Measurements from ENCODE around the gene CPEB4. TPM values are rescaled to one million over a fixed set of nuclear protein-coding genes. Genes with fewer than 3 reads are reported as not detected.

The CPEB4 gene
- total RNA-seq, 1 donor from 2014 or later = 11.3 TPM

GRCh38 chr5:173880306-173880985 is 7.7 kb upstream of the CPEB4 start:
- Mint-ChIP-seq H3K27ac (ENCODE audit: unreplicated experiment) (no peak overlapping the region), H3K4me3 (no peak overlapping the region), H3K9me3 (no peaks in the 10 kb centered on the region), H3K36me3 (ENCODE audit: low read depth) (no peaks in the 10 kb centered on the region), H3K4me1 (no peaks in the 10 kb centered on the region), H3K27me3 (ENCODE audit: low read depth) (no peaks in the 10 kb centered on the region)
- no peak for TF ChIP-seq CTCF (conservative IDR thresholded peaks at IDR 0.05)
- no peak for DNase-seq (ENCODE audit: low read depth, low spot score)

GRCh38 chr5:173881811-173882575 is 6.2 kb upstream of the CPEB4 start:
- peaks cover 6% of the 10 kb centered on the region for H3K27me3 Mint-ChIP-seq (ENCODE audit: low read depth)
- no peaks in the 10 kb centered on the region for H3K36me3 Mint-ChIP-seq (ENCODE audit: low read depth)
- no peak for DNase-seq (ENCODE audit: low read depth, low spot score)
- no peak for TF ChIP-seq CTCF (conservative IDR thresholded peaks at IDR 0.05)
- H3K27ac Mint-ChIP-seq (ENCODE audit: unreplicated experiment) = no peak overlapping the region
- no peak overlapping the region for H3K4me3 Mint-ChIP-seq
- no peaks in the 10 kb centered on the region for H3K9me3 Mint-ChIP-seq
- peaks cover under 1% of the 10 kb centered on the region for H3K4me1 Mint-ChIP-seq

- Mint-ChIP-seq H3K27me3 (ENCODE audit: low read depth) (peaks cover 6% of the 10 kb centered on the region), H3K36me3 (ENCODE audit: low read depth) (no peaks in the 10 kb centered on the region), H3K4me1 (peaks cover 5% of the 10 kb centered on the region), H3K27ac (ENCODE audit: unreplicated experiment) (no peak overlapping the region), H3K9me3 (no peaks in the 10 kb centered on the region), H3K4me3 (no peak overlapping the region)
- TF ChIP-seq CTCF (conservative IDR thresholded peaks at IDR 0.05) = no peak
- no peak for DNase-seq (ENCODE audit: low read depth, low spot score)
Measured at GRCh38 chr5:173882632-173883031, 5.5 kb upstream of the CPEB4 start.

- DNase-seq (ENCODE audit: low read depth, low spot score) = no peak
- Mint-ChIP-seq H3K27me3 (ENCODE audit: low read depth) (peaks cover 12% of the 10 kb centered on the region), H3K27ac (ENCODE audit: unreplicated experiment) (no peak overlapping the region), H3K9me3 (no peaks in the 10 kb centered on the region), H3K36me3 (ENCODE audit: low read depth) (no peaks in the 10 kb centered on the region), H3K4me3 (no peak overlapping the region), H3K4me1 (peaks cover 11% of the 10 kb centered on the region)
- TF ChIP-seq CTCF (conservative IDR thresholded peaks at IDR 0.05) = no peak
Measured at GRCh38 chr5:173883347-173883924, 4.7 kb upstream of the CPEB4 start.

- no peak overlapping the region for H3K4me3 Mint-ChIP-seq
- TF ChIP-seq CTCF (conservative IDR thresholded peaks at IDR 0.05) = no peak
- H3K36me3 Mint-ChIP-seq (ENCODE audit: low read depth) = no peaks in the 10 kb centered on the region
- no peak for DNase-seq (ENCODE audit: low read depth, low spot score)
- H3K9me3 Mint-ChIP-seq = no peaks in the 10 kb centered on the region
- peaks cover 22% of the 10 kb centered on the region for H3K27me3 Mint-ChIP-seq (ENCODE audit: low read depth)
- peaks cover 15% of the 10 kb centered on the region for H3K4me1 Mint-ChIP-seq
- H3K27ac Mint-ChIP-seq (ENCODE audit: unreplicated experiment) = no peak overlapping the region
Measured at GRCh38 chr5:173884402-173885053, 3.6 kb upstream of the CPEB4 start.
